ENCODE measurements around the gene RNF157. TPM values are rescaled to one million over a fixed set of nuclear protein-coding genes. Genes with fewer than 3 reads are reported as not detected.

The RNF157 gene
- total RNA-seq, 1 experiment from 2014 or later = 0.86 TPM

DNA sequence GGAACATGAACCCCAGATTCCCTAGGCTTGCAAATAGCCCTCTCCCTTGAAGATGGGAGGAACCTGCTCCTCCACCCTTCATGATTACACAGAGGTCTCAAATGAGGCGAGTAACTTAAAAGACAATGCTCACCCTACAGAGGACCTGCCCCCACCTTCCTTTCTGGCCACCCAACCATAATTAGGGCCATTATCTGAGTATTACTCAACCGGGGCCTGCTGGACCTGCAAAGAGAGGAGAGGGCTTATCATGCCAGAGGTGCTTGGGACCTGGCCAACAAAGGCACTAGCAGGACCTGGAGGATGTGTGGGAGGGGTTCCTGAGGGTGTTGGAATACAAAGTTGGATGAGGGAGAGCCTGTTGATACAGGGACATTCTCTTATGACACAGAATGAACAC, 42.4 kb downstream of the RNF157 start:
- TF ChIP-seq CEBPB (IDR thresholded peaks at IDR 0.05; ENCODE audit: low read depth) (no peak), POLR2AphosphoS5 (IDR thresholded peaks at IDR 0.05; ENCODE audit: low read depth, low read length) (no peak), EZH2phosphoT487 (IDR thresholded peaks at IDR 0.05; ENCODE audit: borderline replicate concordance) (no peak), SRF (IDR thresholded peaks at IDR 0.05; ENCODE audit: low read depth) (no peak), POLR2A (IDR thresholded peaks at IDR 0.05; ENCODE audit: borderline replicate concordance, extremely low read depth, insufficient read depth, insufficient read length) (no peak), MAX (IDR thresholded peaks at IDR 0.05) (no peak), CBX3 (IDR thresholded peaks at IDR 0.05; ENCODE audit: low read depth) (no peak), ZBTB33 (IDR thresholded peaks at IDR 0.05; ENCODE audit: extremely low read depth, insufficient replicate concordance, low read length) (no peak), RAD21 (IDR thresholded peaks at IDR 0.05; ENCODE audit: low read depth) (no peak), CTCF (IDR thresholded peaks at IDR 0.05 in 2 of 3, conservative IDR thresholded peaks at IDR 0.05 in 1 of 3; ENCODE audit: borderline replicate concordance in 1 of 3, insufficient read depth in 1 of 3, low read depth in 2 of 3, low read length in 2 of 3) (no peak), ZFX (IDR thresholded peaks at IDR 0.05) (no peak), EGR1 (IDR thresholded peaks at IDR 0.05; ENCODE audit: low read depth) (no peak), SIN3A (IDR thresholded peaks at IDR 0.05; ENCODE audit: low read depth) (no peak), ELF1 (IDR thresholded peaks at IDR 0.05; ENCODE audit: borderline replicate concordance, low read depth) (no peak), TCF7L2 (IDR thresholded peaks at IDR 0.05; ENCODE audit: borderline replicate concordance, extremely low read depth, insufficient read depth, insufficient read length) (no peak), YY1 (IDR thresholded peaks at IDR 0.05; ENCODE audit: extremely low read depth, insufficient replicate concordance, low read depth, low read length) (no peak), SP1 (IDR thresholded peaks at IDR 0.05; ENCODE audit: low read depth) (no peak), FOSL1 (IDR thresholded peaks at IDR 0.05; ENCODE audit: low read depth) (no peak)
- TF ChIP-seq, protein P1, sequence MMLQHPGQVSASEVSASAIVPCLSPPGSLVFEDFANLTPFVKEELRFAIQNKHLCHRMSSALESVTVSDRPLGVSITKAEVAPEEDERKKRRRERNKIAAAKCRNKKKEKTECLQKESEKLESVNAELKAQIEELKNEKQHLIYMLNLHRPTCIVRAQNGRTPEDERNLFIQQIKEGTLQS (IDR thresholded peaks at IDR 0.05) = no peak
- Histone ChIP-seq H3K9me2 (ENCODE audit: insufficient read depth) (no peaks in the 10 kb centered on the region), H3K9me3 (ENCODE audit: control insufficient read depth in 1 of 2, insufficient read depth in 1 of 2, low read depth in 1 of 2, low read length in 2 of 2) (no peaks in the 10 kb centered on the region), H3K27ac (ENCODE audit: low read depth, low read length) (no peak overlapping the region), H4K20me1 (ENCODE audit: insufficient read depth) (no peaks in the 10 kb centered on the region), H3K4me2 (ENCODE audit: low read length) (no peak overlapping the region), H2AFZ (ENCODE audit: low read depth, low read length, poor library complexity, severe bottlenecking) (no peak overlapping the region), H3K4me1 (ENCODE audit: control insufficient read depth in 1 of 2, insufficient read depth in 2 of 2, low read length in 2 of 2) (peaks cover 0 to 3% of the 10 kb centered on the region in 2 experiments; a peak in 1 of 4 replicates), H3K27me3 (ENCODE audit: insufficient read depth, low read length) (no peaks in the 10 kb centered on the region), H3K4me3 (replicated peaks in 1 of 2; ENCODE audit: low read depth in 1 of 2, low read length in 2 of 2) (no peak overlapping the region), H3K9ac (ENCODE audit: low read length) (no peak overlapping the region), H3K36me3 (ENCODE audit: control insufficient read depth in 1 of 2, insufficient read depth in 2 of 2, low read length in 2 of 2) (no peaks in the 10 kb centered on the region), H3K79me2 (ENCODE audit: insufficient read depth, low read length) (no peaks in the 10 kb centered on the region)
- intact Hi-C loops (cut with micrococcal nuclease) = no loop called here
- ChIA-PET POLR2A (no interaction called here), RAD21 (ENCODE audit: low non-redundant PET in 1 of 2, low total read pairs in 2 of 2, uncharacterized antibody in 2 of 2, unreplicated experiment in 2 of 2) (no interaction called here), CTCF (no interaction called here)
- DNase-seq (ENCODE audit: low read depth, low spot score) = no peak
- no TSS peak for BruUV-seq (replicated peaks)
- ATAC-seq = no peak

Measured in HCT116 (cell line).